ENCODE results near the gene DCC. TPM values are rescaled to one million over a fixed set of nuclear protein-coding genes. Genes with fewer than 3 reads are reported as not detected.

Gene DCC
- total and polyA plus RNA-seq, 2 experiments from 2014 or later = not detected

DNA sequence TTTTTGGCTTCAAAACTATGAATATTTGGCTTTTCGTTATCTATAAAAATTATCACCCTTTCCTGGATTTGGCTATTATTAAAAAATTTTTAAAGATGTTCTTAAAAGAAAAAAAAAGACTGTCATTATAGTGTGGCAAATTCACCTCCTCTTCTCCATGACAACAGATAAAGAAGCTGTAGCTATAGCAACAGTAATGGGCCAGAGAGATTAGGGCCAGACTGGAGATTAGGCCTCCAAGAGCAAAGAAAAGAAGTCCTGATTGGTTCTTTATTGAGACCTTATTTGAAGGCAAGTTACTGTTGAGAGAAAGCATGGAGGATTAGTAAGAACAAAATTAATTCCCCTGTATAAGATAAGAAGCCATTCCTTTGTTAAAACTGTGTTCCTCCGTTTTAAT, 812.5 kb downstream of the DCC start:
- TF ChIP-seq EZH2 (IDR thresholded peaks at IDR 0.05; ENCODE audit: insufficient read depth, poor library complexity, severe bottlenecking) = no peak
- no peak for TF ChIP-seq EZH2phosphoT487 (IDR thresholded peaks at IDR 0.05; ENCODE audit: insufficient read depth, low read depth)
- Histone ChIP-seq H4K20me1 (ENCODE audit: insufficient read depth) (no peaks in the 10 kb centered on the region), H3K4me1 (ENCODE audit: insufficient read depth) (no peaks in the 10 kb centered on the region), H3K27me3 (replicated peaks; ENCODE audit: insufficient read depth) (no peaks in the 10 kb centered on the region), H3K9ac (no peak overlapping the region), H3K36me3 (ENCODE audit: low read depth) (no peaks in the 10 kb centered on the region), H3K27ac (no peak overlapping the region), H3K9me2 (ENCODE audit: insufficient read depth) (no peaks in the 10 kb centered on the region), H3F3A (ENCODE audit: insufficient read depth) (no peaks in the 10 kb centered on the region), H3K79me2 (ENCODE audit: insufficient read depth) (no peaks in the 10 kb centered on the region), H3K4me3 (no peak overlapping the region), H3K4me2 (ENCODE audit: unreplicated experiment) (no peak overlapping the region), H3K9me3 (ENCODE audit: low read depth) (no peaks in the 10 kb centered on the region), H2AFZ (no peak overlapping the region)
- WGBS, 2 experiments (ENCODE audit: low coverage in 1 of 2, low lambda C conversion rate in 2 of 2, missing lambda C conversion rate in 2 of 2) = 13 to 27% methylated on average over 2 of the region's 2 CpGs
- in situ Hi-C loops (cut with MboI) = no loop called here
- DNase-seq = no peak

DNA sequence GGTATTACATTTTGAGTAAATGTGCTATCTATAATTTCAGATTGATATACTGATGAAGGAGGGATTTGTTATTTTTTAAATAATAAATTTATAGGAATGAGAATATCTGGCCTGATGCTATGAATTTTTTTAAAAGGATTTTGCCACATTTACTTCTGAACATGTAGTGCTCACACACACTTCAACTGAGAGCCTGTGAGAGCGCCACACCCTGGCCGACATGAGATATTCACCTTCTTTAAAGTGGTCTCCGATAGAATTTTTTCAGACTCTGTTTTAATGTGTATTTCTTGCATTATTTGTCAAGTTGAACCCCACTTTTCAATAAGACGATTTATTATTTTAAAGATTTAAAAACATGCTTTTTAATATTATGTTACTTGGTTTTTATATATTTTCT, 813.3 kb downstream of the DCC start:
- in situ Hi-C loops (cut with MboI) = no loop called here
- no peaks in the 10 kb centered on the region for H3K9me2 ChIP-seq (ENCODE audit: insufficient read depth)
- 12 to 22% methylated on average over 4 of the region's 4 CpGs for WGBS, 2 experiments (ENCODE audit: low coverage in 1 of 2, low lambda C conversion rate in 2 of 2, missing lambda C conversion rate in 2 of 2)
- TF ChIP-seq EZH2phosphoT487 (IDR thresholded peaks at IDR 0.05; ENCODE audit: insufficient read depth, low read depth) (no peak), EZH2 (IDR thresholded peaks at IDR 0.05; ENCODE audit: insufficient read depth, poor library complexity, severe bottlenecking) (no peak)
- H3K4me2 ChIP-seq (ENCODE audit: unreplicated experiment) = no peak overlapping the region
- no peak overlapping the region for H2AFZ ChIP-seq
- H3K4me1 ChIP-seq (ENCODE audit: insufficient read depth) = no peaks in the 10 kb centered on the region
- no peaks in the 10 kb centered on the region for H3K27me3 ChIP-seq (replicated peaks; ENCODE audit: insufficient read depth)
- H4K20me1 ChIP-seq (ENCODE audit: insufficient read depth) = no peaks in the 10 kb centered on the region
- H3K9ac ChIP-seq = no peak overlapping the region
- no peak for DNase-seq
- H3K79me2 ChIP-seq (ENCODE audit: insufficient read depth) = no peaks in the 10 kb centered on the region
- no peaks in the 10 kb centered on the region for H3K9me3 ChIP-seq (ENCODE audit: low read depth)
- H3F3A ChIP-seq (ENCODE audit: insufficient read depth) = no peaks in the 10 kb centered on the region
- H3K4me3 ChIP-seq = no peak overlapping the region
- H3K27ac ChIP-seq = no peak overlapping the region
- no peaks in the 10 kb centered on the region for H3K36me3 ChIP-seq (ENCODE audit: low read depth)

DNA sequence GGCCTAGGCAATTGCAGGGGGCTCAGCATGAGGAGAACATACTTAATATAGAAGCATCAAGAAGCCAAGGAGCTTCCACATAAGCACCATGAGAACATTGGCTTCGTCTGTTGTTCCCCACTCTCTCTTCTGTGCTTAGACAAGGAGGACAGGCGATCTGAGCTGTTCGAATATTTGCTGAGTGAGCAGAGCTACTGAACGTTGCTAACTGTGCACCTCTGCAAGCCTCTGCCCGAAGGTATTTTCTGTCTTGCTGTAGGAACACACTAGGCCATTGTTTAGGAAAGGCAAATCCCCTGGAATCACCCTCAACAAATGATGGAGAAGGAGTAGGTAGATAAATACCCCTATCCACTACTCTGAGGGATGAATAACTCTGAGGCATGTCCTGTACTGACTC, 813.8 kb downstream of the DCC start:
- WGBS, 2 experiments (ENCODE audit: low coverage in 1 of 2, low lambda C conversion rate in 2 of 2, missing lambda C conversion rate in 2 of 2) = 11 to 16% methylated on average over 5 of the region's 5 CpGs
- Histone ChIP-seq H3K4me1 (ENCODE audit: insufficient read depth) (no peaks in the 10 kb centered on the region), H3K9me2 (ENCODE audit: insufficient read depth) (no peaks in the 10 kb centered on the region), H2AFZ (no peak overlapping the region), H3K27me3 (replicated peaks; ENCODE audit: insufficient read depth) (no peaks in the 10 kb centered on the region), H3F3A (ENCODE audit: insufficient read depth) (no peaks in the 10 kb centered on the region), H3K9me3 (ENCODE audit: low read depth) (no peaks in the 10 kb centered on the region), H3K79me2 (ENCODE audit: insufficient read depth) (no peaks in the 10 kb centered on the region), H3K9ac (no peak overlapping the region), H3K36me3 (ENCODE audit: low read depth) (no peaks in the 10 kb centered on the region), H4K20me1 (ENCODE audit: insufficient read depth) (no peaks in the 10 kb centered on the region), H3K27ac (no peak overlapping the region), H3K4me3 (no peak overlapping the region), H3K4me2 (ENCODE audit: unreplicated experiment) (no peak overlapping the region)
- no peak for TF ChIP-seq EZH2phosphoT487 (IDR thresholded peaks at IDR 0.05; ENCODE audit: insufficient read depth, low read depth)
- no peak for TF ChIP-seq EZH2 (IDR thresholded peaks at IDR 0.05; ENCODE audit: insufficient read depth, poor library complexity, severe bottlenecking)
- no peak for DNase-seq
- in situ Hi-C loops (cut with MboI) = no loop called here

DNA sequence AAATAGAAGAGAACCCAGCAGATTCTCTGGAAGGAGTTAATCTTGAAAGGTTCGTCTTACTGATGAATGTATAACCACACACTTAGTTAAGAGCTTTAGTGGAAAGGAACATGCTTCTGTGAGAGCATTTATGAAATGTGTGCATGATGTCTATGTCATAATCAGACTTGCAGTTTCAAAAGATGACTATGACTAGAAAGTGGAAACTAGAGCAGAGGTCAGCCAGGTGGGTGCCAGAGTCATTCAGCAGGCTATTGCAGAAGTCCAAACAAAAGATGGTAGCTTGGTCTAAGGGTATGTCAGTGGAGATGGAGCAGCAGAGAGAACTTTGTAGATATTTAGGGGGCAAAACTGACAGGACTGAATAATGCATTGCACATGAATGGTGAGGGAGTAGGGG, 825.8 kb downstream of the DCC start:
- Histone ChIP-seq H3K27me3 (replicated peaks; ENCODE audit: insufficient read depth) (no peaks in the 10 kb centered on the region), H3K36me3 (ENCODE audit: low read depth) (no peaks in the 10 kb centered on the region), H3K9me3 (ENCODE audit: low read depth) (no peaks in the 10 kb centered on the region), H3K9me2 (ENCODE audit: insufficient read depth) (no peaks in the 10 kb centered on the region), H3K27ac (no peak overlapping the region), H3K9ac (no peak overlapping the region), H3K4me1 (ENCODE audit: insufficient read depth) (no peaks in the 10 kb centered on the region), H4K20me1 (ENCODE audit: insufficient read depth) (no peaks in the 10 kb centered on the region), H3F3A (ENCODE audit: insufficient read depth) (no peaks in the 10 kb centered on the region), H3K79me2 (ENCODE audit: insufficient read depth) (no peaks in the 10 kb centered on the region), H3K4me2 (ENCODE audit: unreplicated experiment) (no peak overlapping the region), H3K4me3 (no peak overlapping the region), H2AFZ (no peak overlapping the region)
- TF ChIP-seq EZH2 (IDR thresholded peaks at IDR 0.05; ENCODE audit: insufficient read depth, poor library complexity, severe bottlenecking) (no peak), EZH2phosphoT487 (IDR thresholded peaks at IDR 0.05; ENCODE audit: insufficient read depth, low read depth) (no peak)
- 15 to 20% methylated on average over 1 of the region's 1 CpG for WGBS, 2 experiments (ENCODE audit: low coverage in 1 of 2, low lambda C conversion rate in 2 of 2, missing lambda C conversion rate in 2 of 2)
- in situ Hi-C loops (cut with MboI) = no loop called here
- DNase-seq = no peak

DNA sequence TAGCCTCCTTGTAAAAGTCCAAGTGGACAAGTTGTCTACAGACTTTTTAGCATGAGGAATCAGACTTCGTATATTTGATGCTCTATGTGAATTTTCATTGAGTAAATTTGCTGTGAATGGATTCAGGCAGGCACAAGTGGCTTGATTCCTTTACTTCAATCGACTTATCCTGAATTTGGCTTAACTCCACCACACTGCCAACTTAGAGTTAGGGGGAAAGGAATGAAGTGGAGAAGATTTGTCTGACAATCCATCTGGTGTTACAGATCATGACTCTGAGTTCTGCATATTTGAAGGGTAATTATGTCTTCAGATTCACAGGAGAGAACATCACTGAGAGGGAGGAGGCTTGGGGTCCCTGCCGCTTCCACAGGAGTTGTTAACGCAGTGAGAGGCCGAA, 829.3 kb downstream of the DCC start:
- Histone ChIP-seq H3K9ac (no peak overlapping the region), H3K4me1 (ENCODE audit: insufficient read depth) (no peaks in the 10 kb centered on the region), H3K79me2 (ENCODE audit: insufficient read depth) (no peaks in the 10 kb centered on the region), H3K27ac (no peak overlapping the region), H3K27me3 (replicated peaks; ENCODE audit: insufficient read depth) (no peaks in the 10 kb centered on the region), H3K9me2 (ENCODE audit: insufficient read depth) (no peaks in the 10 kb centered on the region), H2AFZ (no peak overlapping the region), H3K36me3 (ENCODE audit: low read depth) (no peaks in the 10 kb centered on the region), H3K4me2 (ENCODE audit: unreplicated experiment) (no peak overlapping the region), H3K4me3 (no peak overlapping the region), H4K20me1 (ENCODE audit: insufficient read depth) (no peaks in the 10 kb centered on the region), H3F3A (ENCODE audit: insufficient read depth) (no peaks in the 10 kb centered on the region), H3K9me3 (ENCODE audit: low read depth) (no peaks in the 10 kb centered on the region)
- WGBS, 2 experiments (ENCODE audit: low coverage in 1 of 2, low lambda C conversion rate in 2 of 2, missing lambda C conversion rate in 2 of 2) = 20 to 25% methylated on average over 5 of the region's 5 CpGs
- in situ Hi-C loops (cut with MboI) = no loop called here
- DNase-seq = no peak
- TF ChIP-seq EZH2 (IDR thresholded peaks at IDR 0.05; ENCODE audit: insufficient read depth, poor library complexity, severe bottlenecking) (no peak), EZH2phosphoT487 (IDR thresholded peaks at IDR 0.05; ENCODE audit: insufficient read depth, low read depth) (no peak)
